SK-N-SH (cell line): ENCODE measurements around the gene FBXO42. TPM values are rescaled to one million over a fixed set of nuclear protein-coding genes. Genes with fewer than 3 reads are reported as not detected.
A peak's percentile ranks its signal among the peaks of the same experiment; 100 is the strongest.

ENCODE experiments used
- CTCF ChIA-PET: fragments of 300-600, 350-600 bp; formaldehyde crosslinking; extraction: SDS; loops from one replicate; lab custom pipeline; 2021; lab: Yijun Ruan, JAX
- POLR2A ChIA-PET: fragments of 350-600 bp; sonication (Branson Sonifier 250); formaldehyde crosslinking; extraction: SDS; loops from one replicate; lab custom pipeline; 2020; ENCODE audit warnings: antibody characterized with exemption, inconsistent platforms; lab: Yijun Ruan, JAX
- DNase-seq: peaks from one replicate; pipeline ENCODE4 v3.0.0; 2012
- H2AFZ ChIP-seq: fragments of 200-600 bp; sonication (generic); 2 replicates; pipeline ENCODE4 v1.8.1; 2016; ENCODE audit warnings: antibody characterized with exemption, mild to moderate bottlenecking, low read depth
- H3F3A ChIP-seq: fragments of 200-600 bp; sonication (generic); replicated peaks from 2 replicates; pipeline ENCODE3; 2016; ENCODE audit warnings: antibody characterized with exemption, mild to moderate bottlenecking; ENCODE audit not compliant: insufficient read depth
- H3K27ac ChIP-seq, 2 experiments: fragments of 200-500 bp in 1 of 2; fragments of 200-600 bp in 1 of 2; sonication (Bioruptor generic) in 1 of 2; sonication (generic), shearing (Covaris generic) in 1 of 2; 2 replicates each; pipeline versions ENCODE4 v1.5.1 to v1.6.1; 2014 to 2016; ENCODE audit warnings: low read depth in 2 of 2, inconsistent platforms in 1 of 2, low read length in 1 of 2, mild to moderate bottlenecking in 1 of 2, mixed read lengths in 1 of 2
- H3K27me3 ChIP-seq: fragments of 200-600 bp; sonication (generic), shearing (Covaris generic); 2 replicates; pipeline ENCODE4 v1.6.1; 2016; ENCODE audit warnings: mixed run types; ENCODE audit not compliant: insufficient read depth
- H3K36me3 ChIP-seq, 2 experiments: fragments of 200-500 bp in 1 of 2; fragments of 200-600 bp in 1 of 2; sonication (Bioruptor generic) in 1 of 2; sonication (generic) in 1 of 2; replicated peaks in 1 of 2; 2 replicates each; pipeline versions ENCODE3 to v1.5.1; 2014 to 2016; ENCODE audit warnings: low read length in 1 of 2, mild to moderate bottlenecking in 1 of 2; ENCODE audit not compliant: insufficient read depth in 2 of 2, control insufficient read depth in 1 of 2
- H3K4me1 ChIP-seq, 2 experiments: fragments of 200-500 bp in 1 of 2; fragments of 200-600 bp in 1 of 2; sonication (Bioruptor generic) in 1 of 2; sonication (generic), shearing (Covaris generic) in 1 of 2; 2 replicates each; pipeline versions ENCODE4 v1.5.1 to v1.6.1; 2014 to 2016; ENCODE audit warnings: low read depth in 1 of 2, low read length in 1 of 2, mixed run types in 1 of 2; ENCODE audit not compliant: insufficient read depth in 2 of 2, control insufficient read depth in 1 of 2
- H3K4me2 ChIP-seq: fragments of 200-600 bp; sonication (generic), shearing (Covaris generic); 2 replicates; pipeline ENCODE4 v1.6.1; 2017; ENCODE audit warnings: mixed run types
- H3K4me3 ChIP-seq, 2 experiments: fragments of 200-500 bp in 1 of 2; fragments of 200-600 bp in 1 of 2; sonication (Bioruptor generic) in 1 of 2; sonication (generic), shearing (Covaris generic) in 1 of 2; 2 replicates each; pipeline versions ENCODE4 v1.5.1 to v1.8.1; 2014 to 2016; ENCODE audit warnings: low read depth in 2 of 2, inconsistent platforms in 1 of 2, low read length in 1 of 2, mild to moderate bottlenecking in 1 of 2, mixed read lengths in 1 of 2, moderate library complexity in 1 of 2
- H3K79me2 ChIP-seq: fragments of 200-600 bp; sonication (generic); 2 replicates; pipeline ENCODE4 v1.8.1; 2017; ENCODE audit warnings: mild to moderate bottlenecking; ENCODE audit not compliant: insufficient read depth
- H3K9ac ChIP-seq: fragments of 200-600 bp; sonication (generic); 2 replicates; pipeline ENCODE4 v1.6.1; 2017; ENCODE audit warnings: mixed run types
- H3K9me2 ChIP-seq: fragments of 200-600 bp; sonication (generic); 2 replicates; pipeline ENCODE4 v1.6.1; 2017; ENCODE audit warnings: mixed run types
- H3K9me3 ChIP-seq: fragments of 200-600 bp; sonication (generic); 2 replicates; pipeline ENCODE4 v1.6.1; 2017; ENCODE audit warnings: mixed run types, mild to moderate bottlenecking, moderate library complexity
- H4K20me1 ChIP-seq: fragments of 200-600 bp; sonication (generic); 2 replicates; pipeline ENCODE4 v1.6.1; 2017; ENCODE audit warnings: mild to moderate bottlenecking, mixed run types; ENCODE audit not compliant: insufficient read depth
- CHD2 ChIP-seq: fragments of 150-350 bp; IDR thresholded peaks from 2 replicates; pipeline ENCODE4 v1.6.1; 2018; ENCODE audit warnings: low read length; ENCODE audit not compliant: partially characterized antibody
- JUND ChIP-seq: IDR thresholded peaks from 2 replicates; pipeline ENCODE4 v1.4.0; 2012
- MEF2A ChIP-seq: IDR thresholded peaks from 2 replicates; pipeline ENCODE4 v1.4.0; 2012; ENCODE audit warnings: low read depth, borderline replicate concordance
- MXI1 ChIP-seq: IDR thresholded peaks from 2 replicates; pipeline ENCODE4 v1.6.1; 2012; ENCODE audit warnings: mild to moderate bottlenecking, low read depth, low read length, improper control_type of control experiment
- PBX3 ChIP-seq: IDR thresholded peaks from 2 replicates; pipeline ENCODE4; 2012
- POLR2AphosphoS5 ChIP-seq: IDR thresholded peaks from 2 replicates; pipeline ENCODE4 v1.6.1; 2012; ENCODE audit warnings: low read depth, low read length
- RAD21 ChIP-seq: IDR thresholded peaks from 2 replicates; pipeline ENCODE4 v1.6.1; 2012; ENCODE audit warnings: mild to moderate bottlenecking, low read length
- RFX5 ChIP-seq: IDR thresholded peaks from 2 replicates; pipeline ENCODE4 v1.6.1; 2012; ENCODE audit warnings: mild to moderate bottlenecking, improper control_type of control experiment, low read length
- RXRA ChIP-seq: IDR thresholded peaks from 2 replicates; pipeline ENCODE4 v1.4.0; 2012; ENCODE audit warnings: low read depth, mild to moderate bottlenecking, borderline replicate concordance
- TAF1 ChIP-seq: IDR thresholded peaks from 2 replicates; pipeline ENCODE4 v1.6.1; 2012; ENCODE audit warnings: low read depth, mild to moderate bottlenecking, low read length, moderate library complexity, borderline replicate concordance
- TCF12 ChIP-seq: IDR thresholded peaks from 2 replicates; pipeline ENCODE4 v1.4.0; 2012
- TEAD4 ChIP-seq: IDR thresholded peaks from 2 replicates; pipeline ENCODE4 v1.4.0; 2012; ENCODE audit warnings: mild to moderate bottlenecking, borderline replicate concordance; ENCODE audit not compliant: insufficient read depth
- ZBTB33 ChIP-seq: IDR thresholded peaks from 2 replicates; pipeline ENCODE4 v1.4.0; 2012; ENCODE audit warnings: low read depth, borderline replicate concordance
- WGBS: methylation state at CpG from one replicate; pipeline ENCODE4 v1.1.6; 2017; ENCODE audit warnings: low lambda C conversion rate; 5-methylcytosine and 5-hydroxymethylcytosine counted together
- polyA plus RNA-seq, 3 experiments: library from polyadenylated mRNA; depleted of rRNA; stranded (reverse); fragments of >200 nt; gene quantifications; 2 replicates each; pipeline ENCODE4 v1.2.3, GENCODE V29; 2012

Gene FBXO42
- polyA plus RNA-seq, 1 of the 3 experiments (the other 2 are of a cell fraction), result 8.6 TPM

- POLR2A ChIA-PET, result interaction anchor here (1.1 kb wide), 1 partner anchor 9 kb away, joined by 3 read pairs; the partner anchor contains the start of gene SZRD1
- peaks cover 10 to 44% of the 10 kb centered on the region in 2 experiments; a peak in 3 of 4 replicates for H3K4me1 ChIP-seq
- no peaks in the 10 kb centered on the region for H3K9me2 ChIP-seq
Observed at GRCh38 chr1:16375521-16376340, 23.5 kb upstream of the FBXO42 start.

More at GRCh38 chr1:16375521-16376340, 23.5 kb upstream of the FBXO42 start:
- TF ChIP-seq RFX5, result no peak
- 0 out of 2 replicates have a peak, but pooled peaks have one; percentile 34 for TF ChIP-seq POLR2AphosphoS5
- no peak for TF ChIP-seq ZBTB33
- TF ChIP-seq MXI1, result no peak
- no peak; the same call in 1 of the 2 replicates for TF ChIP-seq TAF1
- peak; percentile 43 for TF ChIP-seq PBX3
- TF ChIP-seq RAD21, result no peak
- TF ChIP-seq CHD2, result no peak
- peak; percentile 31; the same call in 1 of the 2 replicates for TF ChIP-seq MEF2A
- TF ChIP-seq RXRA, result peak; percentile 85; the same call in 1 of the 2 replicates
- peak; percentile 63; the same call in 1 of the 2 replicates for TF ChIP-seq TEAD4
- TF ChIP-seq TCF12, result peak; percentile 47
- TF ChIP-seq JUND, result peak; percentile 43
- H2AFZ ChIP-seq, result no peak overlapping the region
- peaks cover 2 to 5% of the 10 kb centered on the region in 2 experiments for H3K36me3 ChIP-seq
- DNase-seq, result no peak
- H3F3A ChIP-seq, result peaks cover 38% of the 10 kb centered on the region
- H3K9me3 ChIP-seq, result no peaks in the 10 kb centered on the region
- peak overlapping the region; percentile 31; the same call in 1 of the 2 replicates for H3K9ac ChIP-seq
- peaks cover 83% of the 10 kb centered on the region for H4K20me1 ChIP-seq
- no peaks in the 10 kb centered on the region for H3K27me3 ChIP-seq
- H3K27ac ChIP-seq, result peak overlapping the region; percentile 70 to 84
- CTCF ChIA-PET, result interaction anchor here (0.9 to 1.4 kb wide), 5 partner anchors 11 to 576 kb away, joined by 3 read pairs; no protein-coding TSS in a partner anchor
- H3K4me3 ChIP-seq, result peak overlapping the region in 1 of 2 experiments; percentile 18; a peak in 1 of 4 replicates
- H3K79me2 ChIP-seq, result peaks cover 100% of the 10 kb centered on the region
- peak overlapping the region; percentile 69 for H3K4me2 ChIP-seq
- 53% methylated on average over 15 of the region's 15 CpGs for WGBS
